Measurements from ENCODE around the gene CCDC43.

The CCDC43 gene

GRCh38 chr17:44664867-44665266 is 24.7 kb downstream of the CCDC43 start:
- no peak for TF ChIP-seq CTCF (conservative IDR thresholded peaks at IDR 0.05; ENCODE audit: low read depth, low read length)
- no peak for DNase-seq (ENCODE audit: low read depth)
- no peak overlapping the region for H3K4me3 ChIP-seq (ENCODE audit: low read length)

- H3K4me3 ChIP-seq (ENCODE audit: low read length), result no peak overlapping the region
- no peak for TF ChIP-seq CTCF (conservative IDR thresholded peaks at IDR 0.05; ENCODE audit: low read depth, low read length)
- DNase-seq (ENCODE audit: low read depth), result no peak
Measured at GRCh38 chr17:44663095-44663494, 26.5 kb downstream of the CCDC43 start.

GRCh38 chr17:44661835-44662234 is 27.7 kb downstream of the CCDC43 start:
- H3K4me3 ChIP-seq (ENCODE audit: low read length), result no peak overlapping the region
- no peak for DNase-seq (ENCODE audit: low read depth)
- TF ChIP-seq CTCF (conservative IDR thresholded peaks at IDR 0.05; ENCODE audit: low read depth, low read length), result no peak

GRCh38 chr17:44655983-44656710 is 33.4 kb downstream of the CCDC43 start, which contains the start of gene MEIOC:
TSS of gene MEIOC (plus strand) at chr17:44656468. CDS start at chr17:44656614, 146 bp downstream.
- no peak for TF ChIP-seq CTCF (conservative IDR thresholded peaks at IDR 0.05; ENCODE audit: low read depth, low read length)
- DNase-seq (ENCODE audit: low read depth), result no peak
- peak within 1 kb of the TSS; percentile 31 for H3K4me3 ChIP-seq (ENCODE audit: low read length)

- H3K4me3 ChIP-seq (ENCODE audit: low read length), result no peak overlapping the region
- no peak for DNase-seq (ENCODE audit: low read depth)
- no peak for TF ChIP-seq CTCF (conservative IDR thresholded peaks at IDR 0.05; ENCODE audit: low read depth, low read length)
Measured at GRCh38 chr17:44653954-44654353, 35.6 kb downstream of the CCDC43 start.

GRCh38 chr17:44653384-44653783 is 36.2 kb downstream of the CCDC43 start:
- DNase-seq (ENCODE audit: low read depth), result no peak
- TF ChIP-seq CTCF (conservative IDR thresholded peaks at IDR 0.05; ENCODE audit: low read depth, low read length), result no peak
- no peak overlapping the region for H3K4me3 ChIP-seq (ENCODE audit: low read length)

- TF ChIP-seq CTCF (conservative IDR thresholded peaks at IDR 0.05; ENCODE audit: low read depth, low read length), result no peak
- no peak for DNase-seq (ENCODE audit: low read depth)
- H3K4me3 ChIP-seq (ENCODE audit: low read length), result no peak overlapping the region
Measured at GRCh38 chr17:44652727-44653126, 36.8 kb downstream of the CCDC43 start.
